HT1080 (cell line): ENCODE measurements around the gene SIK2. TPM values are rescaled to one million over a fixed set of nuclear protein-coding genes. Genes with fewer than 3 reads are reported as not detected.
"Not testable (repeated sequence)": the region's sequence is repeated elsewhere in the genome, so short reads cannot be mapped to it uniquely, and the experiment has no call there.

Experiments
- DNase-seq: peaks from one replicate; pipeline ENCODE4 v3.0.0-alpha.2; 2015; ENCODE audit warnings: low read depth
- total RNA-seq: library from RNA; depleted of rRNA; stranded (reverse); fragments of >200 nt; shearing (Covaris generic); gene quantifications from 2 replicates; pipeline ENCODE4 v1.2.3, GENCODE V29; 2014

Gene SIK2
- total RNA-seq, 1 experiment from 2014 or later: 9.2 TPM

DNA sequence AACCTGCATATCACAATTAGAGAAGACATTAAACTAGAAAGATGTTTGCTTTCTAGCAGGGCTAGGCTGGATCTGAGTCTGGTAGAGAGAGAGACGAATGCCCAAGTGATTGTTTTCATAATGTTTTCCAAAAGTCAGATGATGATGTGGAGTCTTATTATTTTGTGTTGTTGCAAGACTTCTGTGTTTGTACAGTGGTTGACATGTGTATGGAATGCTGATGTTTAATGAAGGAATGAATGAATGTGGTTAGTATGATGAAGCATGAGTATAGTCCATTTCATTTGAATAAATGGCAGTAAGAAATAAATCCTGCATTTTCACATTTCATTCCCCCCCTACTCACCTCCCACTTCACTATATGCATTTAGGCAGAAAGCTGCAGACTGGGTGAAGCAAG is 94.3 kb downstream of the SIK2 start:
- peak; percentile 5 for DNase-seq

DNA sequence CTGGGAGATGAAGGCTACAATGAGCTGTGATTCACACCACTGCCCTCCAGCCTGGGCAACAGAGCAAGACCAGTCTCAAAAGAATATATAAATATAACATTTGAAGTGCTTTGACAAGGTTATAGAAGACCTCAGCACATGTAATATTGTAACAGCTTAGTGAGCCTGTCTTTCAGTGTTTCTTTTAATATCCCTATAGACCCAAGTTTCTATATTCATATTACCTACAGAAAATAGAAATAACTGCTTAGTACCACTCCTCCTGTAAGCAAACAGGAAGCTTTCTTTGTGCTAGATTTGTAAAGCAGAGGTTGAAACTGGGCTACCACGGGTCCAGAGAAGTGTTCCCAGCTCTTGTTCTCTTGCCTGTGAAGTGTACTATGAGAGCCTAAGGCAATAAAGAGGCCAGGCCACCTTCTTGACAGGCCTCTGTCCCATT is 95.7 kb downstream of the SIK2 start:
- DNase-seq: no peak

DNA sequence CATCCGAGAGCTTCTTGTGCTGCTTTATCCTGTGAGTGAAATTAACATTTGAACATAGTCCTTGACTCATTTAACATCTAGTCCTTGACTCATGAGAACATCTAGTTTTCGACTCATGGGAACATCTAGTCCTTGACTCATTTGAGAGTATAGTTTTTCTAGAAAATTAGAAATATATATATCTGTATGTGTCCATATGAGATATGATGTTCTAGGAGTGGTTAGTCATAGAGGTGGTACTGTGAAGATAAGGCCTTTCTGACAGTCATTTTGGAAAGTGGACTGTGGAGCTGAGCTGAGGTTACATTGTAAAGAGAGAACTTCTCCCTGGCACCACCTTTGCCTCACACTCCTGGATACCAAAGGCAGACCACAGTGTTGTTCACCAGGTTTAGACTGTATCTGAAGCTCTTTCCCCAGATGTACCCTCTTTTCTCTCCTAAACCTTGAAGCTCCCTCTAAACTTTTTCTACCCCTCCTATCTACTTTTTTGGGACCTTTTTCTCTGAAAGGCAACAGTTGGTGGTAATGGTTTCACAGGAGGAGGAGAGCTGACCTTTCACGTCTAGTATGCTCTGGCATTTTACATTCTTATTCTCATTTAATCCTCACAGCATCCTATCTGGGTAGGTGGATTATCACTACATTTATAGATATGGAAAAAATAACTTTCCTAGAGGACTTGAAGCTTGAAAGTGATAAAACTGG is 96.8 kb downstream of the SIK2 start:
- no peak for DNase-seq

DNA sequence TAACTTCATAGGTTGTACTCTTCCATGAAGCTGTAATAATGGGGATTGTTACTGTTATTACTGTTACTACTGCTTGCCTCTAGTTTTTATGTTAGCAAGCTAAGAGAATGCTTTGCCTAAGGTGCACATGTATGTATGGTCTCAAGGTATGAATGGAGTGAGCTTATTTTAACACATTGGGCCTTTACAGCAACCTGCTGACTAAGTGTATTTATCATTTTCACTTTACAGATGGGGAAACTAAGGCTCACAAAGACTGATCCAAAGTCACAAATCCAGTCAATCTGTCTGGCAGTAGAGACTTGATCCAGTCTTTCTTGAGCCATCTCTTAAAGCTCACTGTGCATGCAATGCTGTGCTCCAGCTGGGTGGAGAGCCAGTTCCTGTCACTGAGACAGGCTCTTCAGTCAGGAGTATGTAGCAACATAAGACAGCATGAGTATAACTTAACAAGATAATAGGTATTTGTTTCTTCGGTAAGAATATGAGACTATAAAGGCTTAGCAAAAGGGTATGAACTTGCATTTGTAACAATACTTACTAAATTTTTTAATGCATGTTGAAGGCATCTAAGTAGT is 97.4 kb downstream of the SIK2 start:
- DNase-seq: no peak

DNA sequence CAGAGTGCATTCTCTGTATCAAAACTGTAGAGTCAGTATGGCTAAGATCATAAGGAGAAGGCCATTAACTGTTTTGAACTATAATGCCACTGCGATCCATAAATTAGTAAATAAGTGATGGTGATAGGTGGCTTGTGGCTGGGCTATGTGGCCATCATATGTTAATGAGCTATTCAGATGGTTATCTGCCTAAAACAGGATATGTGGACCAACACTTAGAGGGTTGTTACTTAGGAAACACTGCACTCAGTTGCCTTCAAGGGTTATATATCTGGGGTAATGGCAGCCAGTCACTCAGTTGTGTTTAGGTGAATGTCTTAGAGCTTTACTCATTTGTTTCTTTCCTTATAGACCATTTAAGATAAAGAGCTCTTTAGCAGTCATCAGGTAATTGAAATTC is 97.9 kb downstream of the SIK2 start:
- DNase-seq: no peak

DNA sequence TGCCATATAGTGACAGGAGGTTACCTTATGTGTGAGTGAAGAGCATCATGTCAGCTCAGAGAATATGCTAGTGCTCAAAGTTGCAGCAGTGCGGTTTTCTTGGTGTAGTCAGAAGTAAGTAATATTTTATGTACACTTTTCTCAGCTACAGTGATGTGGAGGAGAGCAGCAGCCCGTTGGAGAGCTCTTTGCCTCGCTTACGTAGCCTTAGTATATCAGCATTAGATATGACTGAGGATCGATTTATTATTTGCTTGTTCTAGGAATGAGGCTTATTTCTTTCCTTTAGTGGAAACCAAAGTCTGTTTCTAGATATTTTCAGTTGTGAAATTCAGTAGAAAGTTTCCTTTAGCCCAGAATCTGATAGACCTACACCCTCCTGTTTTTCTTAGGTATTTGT is 100.4 kb downstream of the SIK2 start:
- no peak for DNase-seq

DNA sequence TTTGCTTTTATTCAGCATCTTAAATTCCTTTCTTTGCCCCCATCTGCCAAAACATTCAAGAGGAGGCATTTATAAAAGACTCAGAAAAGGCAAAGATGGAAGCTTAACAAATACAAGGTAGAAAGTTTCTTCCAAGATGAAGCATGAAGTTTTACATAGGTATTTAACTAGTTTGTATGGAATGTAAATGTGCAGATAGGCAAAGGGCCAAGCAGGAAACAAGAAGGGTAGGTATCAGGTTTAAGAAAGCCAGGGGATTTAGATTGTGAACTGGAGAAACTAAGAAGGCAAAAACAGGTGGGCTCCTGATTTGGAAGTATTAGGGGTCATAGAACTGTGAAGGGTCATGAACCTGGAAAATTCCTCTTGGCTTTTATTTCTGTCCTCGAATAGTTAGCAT is 101.3 kb downstream of the SIK2 start:
- DNase-seq: no peak

DNA sequence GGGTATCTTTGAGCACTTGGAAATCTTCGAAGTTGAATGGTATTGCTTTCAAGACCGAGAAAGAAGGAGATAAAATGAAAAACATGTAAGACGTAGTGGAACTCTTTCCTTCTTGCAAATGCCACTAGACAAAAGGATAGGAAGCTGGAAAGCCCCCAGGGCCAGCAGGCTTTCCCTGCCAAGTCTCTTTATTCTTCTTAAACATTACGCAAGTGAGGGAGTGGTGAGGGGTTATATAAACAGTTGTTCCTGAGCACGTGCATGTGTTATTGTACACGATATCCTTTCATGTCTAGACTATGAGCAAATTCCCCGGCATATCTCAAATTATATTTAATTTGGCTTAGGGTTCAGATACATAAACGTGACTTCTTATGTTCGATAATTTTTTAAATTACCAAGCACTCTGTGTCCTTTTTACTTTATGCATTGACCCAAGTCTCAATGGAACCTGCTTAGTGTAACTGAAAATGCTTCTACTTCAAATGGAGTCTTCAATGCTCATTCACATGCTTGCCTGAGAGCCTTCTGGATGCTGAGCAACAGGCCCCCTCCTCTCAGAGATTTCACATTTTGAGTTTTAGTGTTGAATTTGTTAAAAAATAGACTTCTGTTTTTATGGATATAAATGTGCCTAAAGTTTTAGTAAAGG is 104.9 kb downstream of the SIK2 start:
- DNase-seq: no peak

DNA sequence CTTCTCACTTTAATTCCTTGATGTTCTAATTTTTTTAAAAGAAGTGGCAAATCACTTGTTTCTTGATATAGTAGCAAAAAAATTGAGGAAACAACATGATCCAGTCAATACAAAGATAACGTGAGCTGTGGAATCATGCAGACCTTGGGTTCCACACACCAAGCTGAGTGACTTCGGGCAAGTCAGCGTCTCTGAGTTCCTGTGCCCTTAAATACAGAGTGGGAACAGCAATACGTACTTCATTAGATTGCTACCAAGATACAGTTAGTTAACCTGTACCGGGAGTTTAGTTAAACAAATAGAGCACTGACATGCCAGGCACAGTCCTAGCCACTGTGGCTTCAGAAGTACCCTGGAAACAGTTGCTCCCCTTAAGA is 105.4 kb downstream of the SIK2 start:
- no peak for DNase-seq

DNA sequence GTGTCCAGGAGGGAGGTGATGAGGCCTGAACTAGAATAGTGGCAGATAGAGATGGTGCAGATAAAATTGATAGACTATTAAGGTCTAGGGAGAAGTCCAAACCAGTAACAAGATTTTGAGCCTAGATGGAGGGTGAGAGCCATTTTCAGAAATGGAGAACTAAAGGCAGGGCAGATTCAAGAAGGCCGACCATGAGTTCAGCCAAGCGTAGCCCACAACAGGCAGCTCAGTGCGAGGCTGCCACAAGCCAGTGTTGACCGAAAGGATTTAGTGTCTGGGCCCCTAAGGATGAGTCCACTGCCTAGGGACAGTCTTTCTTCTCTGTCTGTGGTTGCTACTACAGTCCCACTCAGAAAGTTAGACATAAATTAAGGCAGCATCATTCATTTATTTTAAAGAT is 112.3 kb downstream of the SIK2 start:
- no peak for DNase-seq

DNA sequence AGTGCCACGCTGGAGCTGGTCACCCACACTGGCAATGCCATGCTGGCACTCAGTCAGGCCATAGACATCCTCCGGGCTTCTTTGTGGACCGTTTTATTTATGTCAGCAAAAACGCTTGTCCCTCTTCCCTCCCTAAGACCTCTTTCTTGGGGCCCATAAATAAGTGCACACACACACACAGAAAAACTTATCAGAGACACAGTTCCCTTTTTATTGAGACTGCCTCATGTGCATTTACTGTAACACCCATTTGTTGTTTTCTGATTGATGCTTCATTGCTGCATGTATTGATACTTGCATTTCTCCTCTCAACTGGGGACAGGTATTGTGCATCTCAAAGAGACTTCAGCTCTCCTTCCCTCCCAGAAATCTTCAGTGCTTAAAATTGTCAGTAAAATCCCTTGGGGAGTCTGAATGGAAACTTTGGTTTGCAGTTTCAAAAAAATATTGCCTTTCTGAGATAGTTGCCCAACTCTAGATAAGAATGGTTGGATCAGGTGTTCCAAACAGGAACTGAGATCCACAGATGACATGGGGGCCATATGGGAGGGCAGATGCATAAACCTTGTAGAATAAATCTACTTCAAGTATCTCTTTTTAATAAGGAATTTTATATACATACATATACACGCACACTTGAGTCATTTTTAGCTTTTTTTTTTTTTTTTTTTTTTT is 113.0 kb downstream of the SIK2 start:
- no peak for DNase-seq

DNA sequence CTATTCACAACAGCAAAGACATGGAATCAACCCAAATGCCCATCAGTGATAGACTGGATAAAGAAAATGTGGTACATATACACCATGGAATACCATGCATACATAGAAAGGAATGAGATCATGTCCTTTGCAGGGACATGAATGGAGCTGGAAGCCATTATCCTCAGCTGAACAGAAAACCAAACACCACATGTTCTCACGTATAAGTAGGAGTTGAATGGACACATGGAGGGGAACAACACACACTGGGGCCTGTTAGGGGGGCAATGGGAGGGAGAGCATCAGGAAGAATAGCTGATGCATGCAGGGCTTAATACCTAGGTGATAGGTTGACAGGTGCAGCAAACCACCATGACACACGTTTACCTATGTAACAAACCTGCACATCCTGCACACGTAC is 115.4 kb downstream of the SIK2 start:
- DNase-seq: not testable (repeated sequence)

DNA sequence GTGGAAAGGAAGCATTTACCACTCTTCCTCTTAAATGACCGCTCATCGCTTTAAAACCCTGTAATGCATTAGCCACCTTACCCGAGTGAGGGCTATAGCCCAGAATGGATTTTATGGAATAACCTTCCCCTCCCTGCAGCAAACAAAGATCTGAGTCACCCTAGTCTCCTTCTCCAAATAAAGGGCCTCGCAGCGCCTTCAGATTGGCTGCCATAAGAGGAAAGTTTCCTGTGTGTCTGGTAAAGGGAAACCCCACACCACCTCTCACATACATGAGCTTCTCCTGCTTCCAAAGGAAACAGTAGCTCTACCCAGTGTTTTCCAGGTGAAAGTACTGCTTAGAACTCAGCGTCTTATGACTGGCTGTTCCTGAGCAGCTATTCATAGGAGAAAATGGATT is 116.2 kb downstream of the SIK2 start:
- peak; percentile 88 for DNase-seq

DNA sequence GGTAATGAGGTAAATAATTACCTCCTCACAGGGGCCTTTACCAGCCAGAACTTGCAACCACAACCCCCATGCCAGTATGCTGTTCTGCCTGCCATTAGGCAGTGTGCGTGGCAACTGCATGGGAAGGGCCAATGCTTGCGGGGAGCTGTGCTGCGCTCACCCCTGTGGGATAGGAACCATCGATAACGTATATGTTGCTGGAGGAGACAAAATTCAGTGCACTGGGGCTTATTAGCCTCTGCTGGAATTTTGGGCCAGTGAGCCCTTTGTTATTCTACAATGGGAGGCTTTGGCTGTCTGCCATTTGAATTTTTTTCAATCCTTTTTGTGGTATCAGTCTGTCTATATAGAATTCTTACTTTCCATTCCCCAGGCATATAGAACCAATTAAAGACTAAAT is 116.6 kb downstream of the SIK2 start:
- no peak for DNase-seq

DNA sequence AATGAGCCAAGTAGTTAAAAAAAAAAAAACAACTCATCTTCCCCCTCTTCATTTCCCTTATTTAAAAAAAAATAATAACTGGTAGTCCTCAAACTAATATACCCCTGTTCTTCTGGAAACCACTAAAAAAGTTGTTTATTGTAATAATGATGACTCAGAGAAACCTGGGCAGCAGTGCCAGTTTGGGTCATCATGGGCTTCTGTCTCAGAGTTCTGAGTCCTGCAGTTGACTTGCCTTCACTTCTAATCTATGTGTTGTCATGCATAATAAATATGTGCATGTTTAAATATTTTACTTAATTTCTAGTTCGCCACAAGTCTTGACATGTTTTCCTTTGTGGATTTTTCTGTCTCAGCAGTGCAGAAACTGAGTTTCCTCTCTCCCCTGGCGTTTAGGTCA is 117.1 kb downstream of the SIK2 start:
- peak; percentile 32 for DNase-seq

DNA sequence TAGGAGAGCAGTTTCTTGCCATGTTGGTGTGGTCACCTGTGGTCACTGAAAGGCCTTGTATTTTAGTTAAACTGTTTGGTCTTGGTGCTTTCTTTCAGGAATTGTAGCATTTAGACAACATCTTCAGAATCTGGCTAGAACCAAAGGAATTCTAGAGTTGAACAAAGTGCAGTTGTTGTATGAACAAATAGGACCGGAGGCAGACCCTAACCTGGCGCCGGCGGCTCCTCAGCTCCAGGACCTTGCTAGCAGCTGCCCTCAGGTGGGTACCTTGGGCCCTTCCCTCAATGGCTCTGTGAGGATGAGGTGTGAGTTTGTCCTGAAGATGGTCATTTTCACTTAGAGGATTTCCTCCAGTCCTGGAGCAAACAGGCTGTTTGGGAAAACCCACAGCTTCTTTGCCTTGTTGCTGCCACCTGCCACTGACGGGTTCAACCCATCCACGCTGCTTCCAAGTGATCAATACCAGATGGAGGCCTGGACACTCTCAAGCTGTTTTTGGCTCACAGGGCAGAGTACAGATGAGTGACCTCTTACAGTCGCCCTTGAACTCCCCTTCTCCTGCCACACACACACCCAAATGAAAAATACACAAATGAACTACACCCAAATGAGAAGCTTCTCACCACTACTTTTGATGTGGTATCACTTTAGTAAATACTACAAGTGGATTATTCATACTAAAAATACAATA is 118.7 kb downstream of the SIK2 start:
- DNase-seq: no peak

DNA sequence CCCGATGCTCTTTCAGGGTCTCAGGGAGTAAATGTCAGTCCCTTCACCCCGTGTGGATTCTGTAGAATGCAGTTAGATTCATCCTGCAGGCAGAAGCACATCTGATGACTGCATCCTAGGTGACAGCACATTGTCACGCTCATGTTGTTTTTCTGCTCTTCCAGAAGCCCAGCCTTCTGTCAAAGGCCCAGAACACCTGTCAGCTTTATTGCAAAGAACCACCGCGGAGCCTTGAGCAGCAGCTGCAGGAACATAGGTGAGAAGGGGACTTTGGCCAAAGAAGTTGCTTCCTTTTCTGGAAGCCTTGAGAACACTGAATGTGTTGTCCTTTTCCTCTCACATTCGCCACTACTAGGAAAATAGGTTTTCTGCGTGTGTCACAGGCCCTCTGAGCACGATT is 120.3 kb downstream of the SIK2 start:
- no peak for DNase-seq

DNA sequence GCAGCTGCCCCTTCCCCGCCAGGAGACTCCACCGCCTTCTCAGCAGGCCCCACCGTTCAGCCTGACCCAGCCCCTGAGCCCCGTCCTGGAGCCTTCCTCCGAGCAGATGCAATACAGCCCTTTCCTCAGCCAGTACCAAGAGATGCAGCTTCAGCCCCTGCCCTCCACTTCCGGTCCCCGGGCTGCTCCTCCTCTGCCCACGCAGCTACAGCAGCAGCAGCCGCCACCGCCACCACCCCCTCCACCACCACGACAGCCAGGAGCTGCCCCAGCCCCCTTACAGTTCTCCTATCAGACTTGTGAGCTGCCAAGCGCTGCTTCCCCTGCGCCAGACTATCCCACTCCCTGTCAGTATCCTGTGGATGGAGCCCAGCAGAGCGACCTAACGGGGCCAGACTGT is 121.3 kb downstream of the SIK2 start:
- DNase-seq: no peak

DNA sequence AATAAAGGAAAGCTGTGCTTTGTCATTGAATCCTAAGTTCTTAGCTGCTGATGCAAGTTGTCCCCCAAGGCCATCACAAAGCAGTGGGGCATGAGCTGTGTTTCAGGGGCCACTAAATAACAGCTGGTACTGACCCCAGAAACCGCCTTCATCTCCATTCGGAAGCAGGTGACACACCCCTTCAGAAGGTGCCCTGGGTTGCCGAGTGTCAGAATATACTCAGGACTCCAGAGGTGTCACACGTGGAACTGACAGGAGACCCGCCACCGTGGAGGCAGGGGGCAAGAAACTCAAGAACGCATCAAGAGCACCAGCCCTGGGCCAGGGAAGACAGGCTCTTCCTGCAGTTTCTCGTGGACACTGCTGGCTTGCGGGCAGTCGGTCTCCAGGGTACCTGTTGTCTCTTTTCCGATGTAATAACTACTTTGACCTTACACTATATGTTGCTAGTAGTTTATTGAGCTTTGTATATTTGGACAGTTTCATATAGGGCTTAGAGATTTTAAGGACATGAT is 122.4 kb downstream of the SIK2 start:
- no peak for DNase-seq

DNA sequence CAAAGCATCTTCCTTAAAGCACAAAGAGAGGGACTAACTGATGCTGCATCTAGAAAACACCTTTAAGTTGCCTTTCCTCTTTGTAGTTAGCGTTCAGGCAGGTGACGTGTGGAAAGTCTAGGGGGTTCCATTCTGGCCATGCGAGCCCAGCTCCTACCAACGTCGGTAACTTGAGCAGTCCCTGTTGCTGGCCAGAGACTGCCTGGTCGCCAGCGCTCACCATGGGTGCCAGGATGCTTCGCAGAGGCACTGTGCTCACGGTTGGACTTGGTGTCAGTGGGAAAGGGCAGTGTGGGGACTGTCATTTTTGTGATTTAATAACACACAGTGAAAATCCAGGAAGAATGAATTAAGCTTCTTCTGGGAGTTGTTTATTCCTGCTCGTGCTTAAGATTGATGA is 123.4 kb downstream of the SIK2 start:
- no peak for DNase-seq

DNA sequence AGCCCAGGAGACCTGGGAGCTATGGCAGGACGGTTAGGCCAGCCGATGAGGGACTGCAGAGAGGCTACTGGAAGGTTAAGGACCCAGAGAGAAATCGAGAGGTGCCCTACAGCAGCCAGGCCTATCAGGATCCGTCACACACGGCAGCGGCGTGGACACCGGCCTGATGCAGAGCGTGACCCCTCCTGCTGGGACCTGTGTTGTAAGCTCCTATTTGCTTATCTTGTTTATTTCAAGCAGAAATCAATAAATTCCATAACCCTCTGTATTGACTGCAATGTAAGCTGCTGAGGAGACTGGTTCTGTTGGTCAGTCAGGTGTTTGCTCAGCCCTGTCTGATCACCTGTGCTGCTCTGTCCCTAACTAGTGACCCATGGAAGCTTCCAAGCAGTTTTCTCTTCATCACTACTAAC is 124.1 kb downstream of the SIK2 start:
- DNase-seq: no peak

DNA sequence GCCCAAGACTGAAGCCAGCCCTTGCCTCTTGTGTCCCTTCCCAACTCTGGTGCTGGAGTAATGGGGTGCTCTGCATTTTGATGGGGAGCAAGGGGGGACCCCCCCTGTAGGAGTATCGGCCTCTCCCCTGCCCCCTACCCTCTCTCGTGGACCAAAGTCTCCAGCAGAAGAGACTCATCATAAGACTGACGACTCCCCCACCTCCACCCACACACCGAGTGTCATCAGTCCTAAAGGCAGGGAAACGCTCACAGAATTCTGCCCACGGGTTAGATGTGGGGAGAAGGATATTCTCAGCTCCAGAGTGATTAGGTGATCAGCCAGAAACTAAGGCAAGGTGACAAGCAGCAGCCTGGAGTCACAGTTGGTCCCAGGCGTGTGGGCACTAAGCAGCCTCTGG is 125.2 kb downstream of the SIK2 start:
- DNase-seq: no peak
